Measurements from ENCODE around the gene PHGDH. TPM values are rescaled to one million over a fixed set of nuclear protein-coding genes. Genes with fewer than 3 reads are reported as not detected.

The PHGDH gene
- total and polyA plus RNA-seq, 2 donors from 2014 or later = 71.9 to 126 TPM

GRCh38 chr1:119743308-119743707 is 31.6 kb downstream of the PHGDH start:
- FAIRE-seq = no peak
- intact Hi-C loops (cut with DNase I) = no loop called here

GRCh38 chr1:119743776-119744597 is 32.3 kb downstream of the PHGDH start:
- peak; percentile 72 to 94 (median 81) for DNase-seq
- Histone ChIP-seq H3K4me1 (ENCODE audit: control insufficient read depth in 2 of 3, insufficient read depth in 2 of 3, low read depth in 1 of 3, low read length in 3 of 3) (peaks cover 0 to 35% (median 34%) of the 10 kb centered on the region in 3 donors), H3K9ac (ENCODE audit: low read length in 3 of 3) (no peak overlapping the region), H3K4me3 (ENCODE audit: low read length in 3 of 3) (no peak overlapping the region), H3K36me3 (ENCODE audit: control insufficient read depth in 2 of 3, insufficient read depth in 3 of 3, low read length in 3 of 3) (no peaks in the 10 kb centered on the region), H3K27me3 (ENCODE audit: control insufficient read depth, insufficient read depth, low read length) (no peaks in the 10 kb centered on the region), H3K27ac (ENCODE audit: low read depth in 2 of 2, low read length in 2 of 2) (no peak overlapping the region), H3K9me3 (ENCODE audit: control insufficient read depth in 2 of 3, insufficient read depth in 1 of 3, low read length in 3 of 3) (no peaks in the 10 kb centered on the region)
- intact Hi-C loops (cut with DNase I) = no loop called here
- TF ChIP-seq, protein P1, sequence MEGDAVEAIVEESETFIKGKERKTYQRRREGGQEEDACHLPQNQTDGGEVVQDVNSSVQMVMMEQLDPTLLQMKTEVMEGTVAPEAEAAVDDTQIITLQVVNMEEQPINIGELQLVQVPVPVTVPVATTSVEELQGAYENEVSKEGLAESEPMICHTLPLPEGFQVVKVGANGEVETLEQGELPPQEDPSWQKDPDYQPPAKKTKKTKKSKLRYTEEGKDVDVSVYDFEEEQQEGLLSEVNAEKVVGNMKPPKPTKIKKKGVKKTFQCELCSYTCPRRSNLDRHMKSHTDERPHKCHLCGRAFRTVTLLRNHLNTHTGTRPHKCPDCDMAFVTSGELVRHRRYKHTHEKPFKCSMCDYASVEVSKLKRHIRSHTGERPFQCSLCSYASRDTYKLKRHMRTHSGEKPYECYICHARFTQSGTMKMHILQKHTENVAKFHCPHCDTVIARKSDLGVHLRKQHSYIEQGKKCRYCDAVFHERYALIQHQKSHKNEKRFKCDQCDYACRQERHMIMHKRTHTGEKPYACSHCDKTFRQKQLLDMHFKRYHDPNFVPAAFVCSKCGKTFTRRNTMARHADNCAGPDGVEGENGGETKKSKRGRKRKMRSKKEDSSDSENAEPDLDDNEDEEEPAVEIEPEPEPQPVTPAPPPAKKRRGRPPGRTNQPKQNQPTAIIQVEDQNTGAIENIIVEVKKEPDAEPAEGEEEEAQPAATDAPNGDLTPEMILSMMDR (IDR thresholded peaks at IDR 0.05; ENCODE audit: borderline replicate concordance, extremely low read depth, insufficient read depth) = peak; percentile 70
- FAIRE-seq = no peak

More at GRCh38 chr1:119743308-119743707, 31.6 kb downstream of the PHGDH start:
- H3K9me3 ChIP-seq (ENCODE audit: control insufficient read depth in 2 of 3, insufficient read depth in 1 of 3, low read length in 3 of 3) = no peaks in the 10 kb centered on the region
- no peak for DNase-seq
- no peak overlapping the region for H3K4me3 ChIP-seq (ENCODE audit: low read length in 3 of 3)
- TF ChIP-seq, protein P1 (IDR thresholded peaks at IDR 0.05; ENCODE audit: borderline replicate concordance, extremely low read depth, insufficient read depth) = no peak
- H3K27me3 ChIP-seq (ENCODE audit: control insufficient read depth, insufficient read depth, low read length) = no peaks in the 10 kb centered on the region
- no peaks in the 10 kb centered on the region for H3K36me3 ChIP-seq (ENCODE audit: control insufficient read depth in 2 of 3, insufficient read depth in 3 of 3, low read length in 3 of 3)
- H3K9ac ChIP-seq (ENCODE audit: low read length in 3 of 3) = no peak overlapping the region
- H3K27ac ChIP-seq (ENCODE audit: low read depth in 2 of 2, low read length in 2 of 2) = peak overlapping the region; percentile 67 to 70
- peaks cover 0 to 36% (median 34%) of the 10 kb centered on the region in 3 donors for H3K4me1 ChIP-seq (ENCODE audit: control insufficient read depth in 2 of 3, insufficient read depth in 2 of 3, low read depth in 1 of 3, low read length in 3 of 3)

DNA sequence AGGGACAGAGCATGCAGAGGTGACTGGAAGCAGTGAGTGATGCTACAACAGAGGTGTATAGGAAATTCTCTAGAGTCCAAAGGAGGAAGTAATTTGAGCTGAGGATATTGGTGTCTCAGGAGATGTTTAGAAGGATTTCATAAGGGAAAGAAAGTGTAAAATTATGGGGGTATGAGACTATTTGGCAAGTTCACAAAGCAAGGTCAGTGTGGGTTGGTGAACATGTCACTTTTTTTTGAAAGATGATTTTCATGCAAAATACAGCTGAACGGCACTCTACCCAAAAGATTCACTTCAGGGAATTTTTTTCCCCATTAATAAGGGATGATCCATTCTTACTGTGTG is 32.8 kb downstream of the PHGDH start:
- Histone ChIP-seq H3K9ac (ENCODE audit: low read length in 3 of 3) (no peak overlapping the region), H3K27ac (ENCODE audit: low read depth in 2 of 2, low read length in 2 of 2) (no peak overlapping the region), H3K9me3 (ENCODE audit: control insufficient read depth in 2 of 3, insufficient read depth in 1 of 3, low read length in 3 of 3) (no peaks in the 10 kb centered on the region), H3K4me3 (ENCODE audit: low read length in 3 of 3) (no peak overlapping the region), H3K27me3 (ENCODE audit: control insufficient read depth, insufficient read depth, low read length) (no peaks in the 10 kb centered on the region), H3K36me3 (ENCODE audit: control insufficient read depth in 2 of 3, insufficient read depth in 3 of 3, low read length in 3 of 3) (no peaks in the 10 kb centered on the region), H3K4me1 (ENCODE audit: control insufficient read depth in 2 of 3, insufficient read depth in 2 of 3, low read depth in 1 of 3, low read length in 3 of 3) (peaks cover 0 to 35% (median 34%) of the 10 kb centered on the region in 3 donors)
- intact Hi-C loops (cut with DNase I) = no loop called here
- DNase-seq (no peak), FAIRE-seq (no peak)
- TF ChIP-seq, protein P1 (IDR thresholded peaks at IDR 0.05; ENCODE audit: borderline replicate concordance, extremely low read depth, insufficient read depth) = no peak

Data from kidney (tissue), 14 donors.